ENCODE measurements around the gene DPYSL5. TPM values are rescaled to one million over a fixed set of nuclear protein-coding genes. Genes with fewer than 3 reads are reported as not detected.

The DPYSL5 gene
- total and polyA plus RNA-seq, 12 donors = 0.01 to 0.12 TPM; not detected in 10

GRCh38 chr2:26986576-26986975, 138.6 kb downstream of the DPYSL5 start:
- H3K27me3 ChIP-seq = no peaks in the 10 kb centered on the region
- H3K9me3 ChIP-seq = no peaks in the 10 kb centered on the region
- intact Hi-C loops (cut with DNase I) = no loop called here
- no peak overlapping the region for H3K4me3 ChIP-seq
- H3K4me1 ChIP-seq = peaks cover 0 to 15% (median 13%) of the 10 kb centered on the region in 9 donors
- no peak for TF ChIP-seq CTCF (IDR thresholded peaks at IDR 0.05)
- ATAC-seq (no peak), DNase-seq (no peak)
- WGBS, 2 donors = 88 to 90% methylated on average over 5 of the region's 5 CpGs
- H3K27ac ChIP-seq = no peak overlapping the region
- H3K36me3 ChIP-seq = no peaks in the 10 kb centered on the region

- TF ChIP-seq CTCF (IDR thresholded peaks at IDR 0.05) = no peak
- no peak overlapping the region for H3K4me3 ChIP-seq
- no peaks in the 10 kb centered on the region for H3K36me3 ChIP-seq
- WGBS, 2 donors = 74 to 77% methylated on average over 4 of the region's 4 CpGs
- DNase-seq (no peak), ATAC-seq (no peak)
- intact Hi-C loops (cut with DNase I) = no loop called here
- no peak overlapping the region for H3K27ac ChIP-seq
- no peaks in the 10 kb centered on the region for H3K27me3 ChIP-seq
- peaks cover 0 to 4% (median 0%) of the 10 kb centered on the region in 9 donors for H3K4me1 ChIP-seq
- no peaks in the 10 kb centered on the region for H3K9me3 ChIP-seq
Measured at GRCh38 chr2:26988058-26988860, 140.3 kb downstream of the DPYSL5 start.

DNA sequence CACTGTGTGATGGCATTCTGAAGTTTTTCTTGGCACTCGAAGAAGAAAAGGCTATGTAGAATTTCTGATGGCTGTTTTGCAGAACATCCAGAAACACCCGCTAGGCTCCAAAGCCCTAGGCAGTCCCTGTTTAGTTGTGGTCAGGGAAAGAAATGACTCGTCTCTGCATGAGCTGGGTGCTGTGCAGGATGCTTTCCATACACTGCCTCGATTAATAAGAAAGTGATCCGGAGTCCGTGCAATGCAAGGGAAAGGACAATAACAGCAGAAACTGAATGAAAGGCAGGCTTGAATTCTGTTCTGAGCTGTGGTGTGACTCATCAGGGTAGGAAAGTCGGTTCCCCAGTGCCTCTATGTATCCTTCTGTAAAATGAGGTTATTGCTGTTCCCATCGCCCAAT, 141.2 kb downstream of the DPYSL5 start:
- Histone ChIP-seq H3K27me3 (no peaks in the 10 kb centered on the region), H3K4me1 (peaks cover 0 to 4% (median 0%) of the 10 kb centered on the region in 9 donors), H3K4me3 (no peak overlapping the region), H3K36me3 (no peaks in the 10 kb centered on the region), H3K9me3 (no peaks in the 10 kb centered on the region), H3K27ac (no peak overlapping the region)
- 85 to 88% methylated on average over 8 of the region's 8 CpGs for WGBS, 2 donors
- no peak for TF ChIP-seq CTCF (IDR thresholded peaks at IDR 0.05)
- DNase-seq (no peak), ATAC-seq (no peak)
- intact Hi-C loops (cut with DNase I) = no loop called here

GRCh38 chr2:26991717-26992116, 143.8 kb downstream of the DPYSL5 start:
- Histone ChIP-seq H3K36me3 (peaks cover 0 to 3% (median 0%) of the 10 kb centered on the region in 9 donors), H3K27me3 (no peaks in the 10 kb centered on the region), H3K4me3 (no peak overlapping the region), H3K27ac (no peak overlapping the region), H3K9me3 (no peaks in the 10 kb centered on the region), H3K4me1 (peaks cover 0 to 4% (median 0%) of the 10 kb centered on the region in 9 donors)
- TF ChIP-seq CTCF (IDR thresholded peaks at IDR 0.05) = no peak
- intact Hi-C loops (cut with DNase I) = no loop called here
- DNase-seq = no peak
- ATAC-seq = no peak
- 81 to 86% methylated on average over 5 of the region's 5 CpGs for WGBS, 2 donors
